K562 (cell line): Measurements from ENCODE around the gene OXNAD1. TPM values are rescaled to one million over a fixed set of nuclear protein-coding genes. Genes with fewer than 3 reads are reported as not detected.

Experiments
- EP300 ChIP-seq: IDR thresholded peaks from 2 replicates; pipeline ENCODE4 v1.6.1; 2012; ENCODE audit warnings: low read length, improper control_type of control experiment
- MAFG ChIP-seq: fragments of 450-650 bp; conservative IDR thresholded peaks from 2 replicates; pipeline ENCODE4 v1.6.1; 2016; ENCODE audit warnings: missing genetic modification characterization, missing compliant biosample characterization
- TAF7 ChIP-seq: fragments of 450-650 bp; IDR thresholded peaks from 2 replicates; pipeline ENCODE4 v1.6.1; 2016; ENCODE audit warnings: missing genetic modification characterization, missing compliant biosample characterization
- TEAD2 ChIP-seq: fragments of 450-650 bp; IDR thresholded peaks from 2 replicates; pipeline ENCODE4 v1.6.1; 2016; ENCODE audit warnings: missing genetic modification characterization, control low read depth, missing compliant biosample characterization
- USF1 ChIP-seq: sonication (generic); formaldehyde crosslinking; IDR thresholded peaks from 2 replicates; pipeline ENCODE4 v1.9.0; 2022; ENCODE audit warnings: mild to moderate bottlenecking, missing genetic modification reagents
- ZBTB43 ChIP-seq: sonication (generic); formaldehyde crosslinking; IDR thresholded peaks from 2 replicates; pipeline ENCODE4 v1.8.0; 2023; ENCODE audit warnings: mild to moderate bottlenecking, missing genetic modification reagents
- ZNF253 ChIP-seq: fragments of 250-450 bp; sonication (Bioruptor Pico); conservative IDR thresholded peaks from 2 replicates; pipeline ENCODE4 v1.6.1; 2021; ENCODE audit warnings: mild to moderate bottlenecking
- polyA plus RNA-seq, 8 experiments: library from polyadenylated mRNA; depleted of rRNA in 4 of 8; stranded (reverse) in 5 of 8; unstranded in 3 of 8; fragments of >200 nt; fragmentation: Nextera tagmentation in 2 of 8; fragmentation: Illumina TruSeq in 1 of 8; extraction: Ambion mirVana in 2 of 8; extraction: Trizol in 1 of 8; gene quantifications; 2 replicates each; pipeline versions ENCODE4 v1.2.1 to v1.2.3, GENCODE V29; 2011 to 2014; ENCODE audit warnings: inconsistent platforms in 1 of 8, missing spikeins in 1 of 8
- total RNA-seq, 7 experiments: library from RNA; depleted of rRNA in 6 of 7; stranded (reverse); fragments of >200 nt in 6 of 7; fragmentation: Illumina TruSeq in 2 of 7; extraction: Trizol in 2 of 7; gene quantifications; 2 replicates each; pipeline versions ENCODE4 v1.2.1 to v1.2.3, GENCODE V29; 2011 to 2021; ENCODE audit warnings: low replicate concordance in 1 of 7
- TF ChIP-seq, protein P1 (sequence below): fragments of 150-350 bp; conservative IDR thresholded peaks from 2 replicates; pipeline ENCODE4 v1.6.1; 2014; ENCODE audit warnings: low read length

The OXNAD1 gene
- total and polyA plus RNA-seq, 9 of the 15 experiments (the other 6 are each of a cell fraction or from before 2014, with no cell fraction given) = 12.8 to 44.4 (median 41.1) TPM

- TF ChIP-seq, protein P1, sequence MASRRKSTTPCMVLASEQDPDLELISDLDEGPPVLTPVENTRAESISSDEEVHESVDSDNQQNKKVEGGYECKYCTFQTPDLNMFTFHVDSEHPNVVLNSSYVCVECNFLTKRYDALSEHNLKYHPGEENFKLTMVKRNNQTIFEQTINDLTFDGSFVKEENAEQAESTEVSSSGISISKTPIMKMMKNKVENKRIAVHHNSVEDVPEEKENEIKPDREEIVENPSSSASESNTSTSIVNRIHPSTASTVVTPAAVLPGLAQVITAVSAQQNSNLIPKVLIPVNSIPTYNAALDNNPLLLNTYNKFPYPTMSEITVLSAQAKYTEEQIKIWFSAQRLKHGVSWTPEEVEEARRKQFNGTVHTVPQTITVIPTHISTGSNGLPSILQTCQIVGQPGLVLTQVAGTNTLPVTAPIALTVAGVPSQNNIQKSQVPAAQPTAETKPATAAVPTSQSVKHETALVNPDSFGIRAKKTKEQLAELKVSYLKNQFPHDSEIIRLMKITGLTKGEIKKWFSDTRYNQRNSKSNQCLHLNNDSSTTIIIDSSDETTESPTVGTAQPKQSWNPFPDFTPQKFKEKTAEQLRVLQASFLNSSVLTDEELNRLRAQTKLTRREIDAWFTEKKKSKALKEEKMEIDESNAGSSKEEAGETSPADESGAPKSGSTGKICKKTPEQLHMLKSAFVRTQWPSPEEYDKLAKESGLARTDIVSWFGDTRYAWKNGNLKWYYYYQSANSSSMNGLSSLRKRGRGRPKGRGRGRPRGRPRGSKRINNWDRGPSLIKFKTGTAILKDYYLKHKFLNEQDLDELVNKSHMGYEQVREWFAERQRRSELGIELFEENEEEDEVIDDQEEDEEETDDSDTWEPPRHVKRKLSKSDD = no peak
- no peak for TF ChIP-seq TAF7 (tag)
- TF ChIP-seq EP300 = no peak
- no peak for TF ChIP-seq ZNF253 (CRISPR knock-in tag)
- no peak for TF ChIP-seq TEAD2
- no peak for TF ChIP-seq ZBTB43 (CRISPR knock-in tag)
- TF ChIP-seq USF1 = no peak
- TF ChIP-seq MAFG = no peak
These were observed 25.8 kb downstream of the OXNAD1 start (continued) for GRCh38 chr3:16290827-16291196.
